CD4-positive, alpha-beta T cell treated with Interleukin-6 at 100 ng/mL for 8 hours (primary cell): Measurements from ENCODE around the gene TMEM127.
"Not testable (repeated sequence)": the region's sequence is repeated elsewhere in the genome, so short reads cannot be mapped to it uniquely, and the experiment has no call there.

Source experiments
- DNase-seq: peaks from one replicate; pipeline ENCODE4 v3.0.0-alpha.2; 2020; ENCODE audit warnings: mixed read lengths, low spot score

TMEM127 gene

GRCh38 chr2:96240341-96241038 lies 25.3 kb downstream of the TMEM127 start:
- DNase-seq, result no peak

- no peak for DNase-seq
Observed at GRCh38 chr2:96239745-96240264, 26.0 kb downstream of the TMEM127 start.

GRCh38 chr2:96239091-96239490 lies 26.7 kb downstream of the TMEM127 start:
- no peak for DNase-seq

GRCh38 chr2:96238266-96238665 lies 27.5 kb downstream of the TMEM127 start:
- no peak for DNase-seq

DNA sequence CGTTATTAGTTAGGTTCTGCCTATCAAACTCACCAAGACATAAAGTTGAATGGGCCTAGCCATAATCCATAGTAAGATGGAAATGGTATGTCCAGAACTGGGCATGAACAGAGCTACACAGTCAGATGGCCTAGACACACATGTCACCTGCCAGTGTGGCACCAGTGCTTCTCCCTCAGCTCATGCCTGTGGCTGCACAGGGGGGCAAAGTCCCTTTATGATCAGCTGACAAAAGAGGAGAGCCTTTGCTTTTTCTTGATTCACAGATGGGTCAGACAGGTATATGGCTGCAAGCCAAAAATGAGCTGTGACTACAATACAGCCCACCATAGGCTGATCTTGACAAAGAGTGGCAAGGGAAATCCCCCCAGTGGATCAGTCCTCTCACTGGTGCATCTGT lies 28.9 kb downstream of the TMEM127 start:
- DNase-seq, result no peak

- DNase-seq, result no peak
Observed at GRCh38 chr2:96233880-96234316, 31.9 kb downstream of the TMEM127 start.

GRCh38 chr2:96233436-96233835 lies 32.4 kb downstream of the TMEM127 start:
- no peak for DNase-seq

GRCh38 chr2:96231316-96231715 lies 34.5 kb downstream of the TMEM127 start:
- no peak for DNase-seq

- DNase-seq, result no peak
Observed at GRCh38 chr2:96225016-96225533, 40.7 kb downstream of the TMEM127 start.

- DNase-seq, result not testable (repeated sequence)
Observed at GRCh38 chr2:96221106-96221505, 44.7 kb downstream of the TMEM127 start.

- DNase-seq, result not testable (repeated sequence)
Observed at GRCh38 chr2:96219959-96220358, 45.8 kb downstream of the TMEM127 start.

DNA sequence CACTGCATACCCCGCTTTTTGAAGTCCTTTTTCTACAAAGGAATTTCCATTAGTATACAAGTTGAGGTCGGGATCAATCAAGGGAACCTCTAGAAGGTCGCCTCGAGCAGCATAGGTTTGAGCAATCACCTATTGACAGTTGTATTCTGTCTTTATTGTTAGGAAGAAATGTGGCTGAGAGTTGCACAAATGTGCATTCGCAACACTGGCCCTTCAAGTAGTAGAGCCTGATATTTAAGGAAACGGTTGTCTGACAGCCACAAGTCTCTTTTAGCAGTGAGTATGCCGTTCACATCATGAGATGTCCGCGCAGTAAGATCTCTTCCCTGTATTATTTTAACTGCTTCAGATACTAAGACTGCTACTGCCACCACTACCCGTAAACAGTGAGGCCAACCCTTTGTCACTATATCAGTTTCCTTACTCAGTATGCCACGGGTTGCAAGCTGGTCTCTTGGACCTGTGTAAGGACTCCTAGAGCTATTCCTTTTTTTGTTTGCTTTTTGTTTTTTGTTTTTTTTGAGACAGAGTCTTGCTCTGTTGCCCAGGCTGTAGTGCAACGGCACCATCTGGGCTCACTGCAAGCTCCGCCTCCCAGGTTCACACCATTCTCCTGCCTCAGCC lies 47.2 kb downstream of the TMEM127 start:
- DNase-seq, result no peak

DNA sequence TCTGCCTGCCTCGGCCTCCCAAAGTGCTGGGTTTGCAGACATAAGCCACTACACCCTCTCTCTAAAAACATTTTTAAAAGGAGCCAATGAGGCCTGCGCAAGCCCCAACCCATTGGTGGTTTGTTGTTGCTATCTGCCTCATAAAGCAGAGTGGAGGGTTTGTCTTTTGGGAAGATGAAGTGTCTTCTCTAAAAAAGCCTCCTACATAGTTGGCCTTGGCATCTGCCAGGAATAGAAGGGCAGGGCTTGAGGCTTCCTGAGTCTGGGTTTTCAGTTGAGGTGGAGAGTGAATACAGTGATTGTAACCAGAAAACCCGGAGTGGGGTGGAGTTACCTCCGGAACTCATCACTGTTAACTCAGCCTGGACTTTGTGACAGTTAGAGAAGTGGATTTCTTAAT lies 51.2 kb downstream of the TMEM127 start:
- DNase-seq, result no peak

DNA sequence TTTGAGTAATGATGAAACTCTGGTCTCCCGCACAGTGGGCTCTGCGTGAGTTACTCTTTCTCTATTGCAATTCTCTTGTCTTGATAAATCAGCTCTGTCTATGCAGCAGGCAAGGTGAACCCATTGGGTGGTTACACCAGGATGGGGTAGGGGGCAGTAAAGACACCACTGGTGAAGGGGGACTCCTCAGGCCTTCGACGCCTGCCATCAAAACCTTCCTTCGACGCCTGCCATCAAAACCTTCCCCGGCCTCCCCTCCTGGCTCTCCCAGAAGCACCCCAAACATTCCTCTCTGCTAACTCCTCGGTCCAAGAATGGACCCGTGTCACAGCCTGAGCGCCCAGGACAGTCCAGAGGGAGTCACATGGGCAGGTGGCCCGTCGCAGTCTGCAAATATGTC lies 52.4 kb downstream of the TMEM127 start:
- DNase-seq, result no peak

DNA sequence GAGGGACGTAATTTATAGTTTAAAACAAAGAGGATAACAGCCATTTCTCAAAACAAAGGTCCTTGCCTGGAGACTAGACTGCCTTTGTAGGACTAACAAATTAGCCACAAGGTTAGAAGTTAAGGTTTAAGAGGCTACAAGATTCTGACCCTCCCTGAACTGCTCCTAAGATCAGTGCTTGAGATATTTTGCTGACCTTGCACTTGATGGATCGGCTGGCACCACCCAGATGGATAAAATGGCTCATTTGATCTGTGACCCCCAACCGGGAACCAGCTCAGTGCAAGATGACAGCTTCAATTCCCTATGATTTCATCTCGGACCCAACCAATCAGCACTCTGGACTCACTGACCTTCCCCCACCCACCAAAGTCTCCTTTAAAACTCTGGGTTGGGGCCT lies 53.5 kb downstream of the TMEM127 start:
- no peak for DNase-seq

DNA sequence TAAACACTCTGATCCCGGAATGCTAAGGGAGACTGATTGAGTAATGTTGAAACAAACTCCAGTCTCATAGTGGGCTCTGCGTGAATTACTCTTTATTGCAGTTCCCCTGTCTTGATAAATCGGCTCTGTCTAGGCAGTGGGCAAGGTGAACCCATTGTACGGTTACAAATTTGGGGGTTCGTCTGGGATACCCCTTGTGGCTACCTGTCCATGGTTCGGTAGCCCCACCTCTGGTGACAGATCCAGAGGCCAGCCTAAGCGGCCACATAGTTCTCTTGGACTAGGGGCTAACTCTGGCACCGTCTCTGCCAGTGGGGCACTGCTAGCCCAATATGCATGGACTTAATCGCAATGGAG lies 56.1 kb downstream of the TMEM127 start:
- no peak for DNase-seq

DNA sequence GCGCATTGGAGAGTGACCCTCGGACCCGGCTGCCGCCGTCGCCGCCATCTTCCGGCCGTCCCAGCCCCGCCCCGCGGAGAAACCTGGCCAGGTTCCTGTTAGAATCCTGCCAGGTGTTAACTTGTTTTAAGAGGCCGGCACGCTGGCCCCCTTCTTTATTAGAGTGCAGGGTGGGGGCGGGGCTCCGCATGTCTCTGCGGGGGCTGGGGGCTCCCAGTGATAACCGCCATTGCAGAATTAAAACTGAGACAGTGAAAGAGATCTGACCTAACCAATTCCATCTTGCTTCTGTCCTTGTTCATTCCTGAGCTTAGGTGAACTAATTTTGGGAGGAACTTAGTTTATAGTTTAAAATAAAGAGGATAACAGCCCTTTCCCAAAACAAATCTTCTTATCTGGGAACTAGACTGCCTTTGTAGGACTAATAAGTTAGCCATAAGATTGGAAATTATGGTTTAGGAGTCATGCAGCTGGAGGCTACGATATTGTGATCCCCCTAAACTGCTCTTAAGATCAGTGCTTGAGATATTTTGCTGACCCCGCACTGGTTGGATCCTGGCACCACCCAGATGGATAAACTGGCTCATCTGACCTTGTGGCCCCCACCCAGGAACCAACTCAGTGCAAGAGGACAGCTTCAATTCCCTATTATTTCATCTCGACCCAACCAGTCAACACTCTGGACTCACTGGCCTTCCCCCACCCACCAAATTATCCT lies 56.6 kb downstream of the TMEM127 start:
- DNase-seq, result no peak

- DNase-seq, result peak; percentile 95
Observed at GRCh38 chr2:96208143-96209010, 57.4 kb downstream of the TMEM127 start, which contains the start of gene STARD7. STARD7 (minus strand) TSS chr2:96208827; CDS start chr2:96208434, 393 bp downstream.

- DNase-seq, result no peak
Observed at GRCh38 chr2:96207774-96208142, 58.0 kb downstream of the TMEM127 start.

- no peak for DNase-seq
Observed at GRCh38 chr2:96207073-96207773, 58.6 kb downstream of the TMEM127 start.

DNA sequence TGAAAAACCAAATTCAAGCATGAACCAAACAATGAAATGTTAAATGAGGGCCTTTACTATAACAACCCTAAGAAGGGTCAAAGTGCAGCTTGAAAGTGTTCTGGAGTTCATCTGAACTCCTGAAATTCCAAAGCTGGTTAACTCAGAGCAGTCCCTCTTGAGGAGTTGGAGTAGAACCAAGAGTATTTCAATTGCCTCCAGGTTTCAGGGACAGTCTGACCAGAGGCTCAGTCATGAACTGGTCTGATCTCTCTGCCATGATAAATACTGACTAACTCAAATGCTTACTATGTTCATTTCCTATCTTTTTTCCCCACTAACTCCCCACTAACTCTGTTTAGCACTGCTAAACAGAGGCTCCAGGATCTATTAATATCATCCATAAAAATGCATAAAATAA lies 59.9 kb downstream of the TMEM127 start:
- no peak for DNase-seq
